Measurements from ENCODE around the gene TEF. TPM values are rescaled to one million over a fixed set of nuclear protein-coding genes. Genes with fewer than 3 reads are reported as not detected.
"Not testable (repeated sequence)": the region's sequence is repeated elsewhere in the genome, so short reads cannot be mapped to it uniquely, and the experiment has no call there.

The TEF gene
- total and polyA plus RNA-seq, 2 donors: 5.0 to 5.4 TPM

GRCh38 chr22:41384128-41384527 lies 2.4 kb downstream of the TEF start:
- Histone ChIP-seq H3K36me3 (ENCODE audit: control insufficient read depth in 2 of 2, insufficient read depth in 2 of 2, low read length in 1 of 2) (peaks cover 0 to 8% of the 10 kb centered on the region in 2 donors), H3K4me3 (ENCODE audit: low read length in 2 of 2) (no peak overlapping the region), H3K27me3 (ENCODE audit: control insufficient read depth in 2 of 2, insufficient read depth in 1 of 2, low read length in 1 of 2) (peaks cover 0 to 2% of the 10 kb centered on the region in 2 donors), H3K27ac (ENCODE audit: low read depth in 1 of 2, low read length in 1 of 2) (no peak overlapping the region), H3K4me1 (ENCODE audit: control insufficient read depth in 2 of 2, insufficient read depth in 2 of 2, low read length in 2 of 2) (peaks cover 8 to 16% of the 10 kb centered on the region in 2 donors), H3K9me3 (ENCODE audit: control insufficient read depth in 2 of 2, insufficient read depth in 1 of 2, low read length in 1 of 2) (no peaks in the 10 kb centered on the region)
- no peak for DNase-seq (ENCODE audit: low read depth in 6 of 9, low spot score in 9 of 9)

DNA sequence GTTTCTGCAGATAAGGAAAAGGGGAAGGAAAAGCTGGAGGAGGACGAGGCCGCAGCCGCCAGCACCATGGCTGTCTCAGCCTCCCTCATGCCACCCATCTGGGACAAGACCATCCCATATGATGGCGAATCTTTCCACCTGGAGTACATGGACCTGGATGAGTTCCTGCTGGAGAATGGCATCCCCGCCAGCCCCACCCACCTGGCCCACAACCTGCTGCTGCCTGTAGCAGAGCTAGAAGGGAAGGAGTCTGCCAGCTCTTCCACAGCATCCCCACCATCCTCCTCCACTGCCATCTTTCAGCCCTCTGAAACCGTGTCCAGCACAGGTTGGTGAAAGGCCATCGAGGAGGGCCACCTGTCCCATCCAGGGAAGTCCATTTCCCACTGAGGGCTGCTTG lies 5.6 kb downstream of the TEF start:
- WGBS: 92% methylated on average over 7 of the region's 7 CpGs
- H3K36me3 ChIP-seq (ENCODE audit: control insufficient read depth in 2 of 2, insufficient read depth in 2 of 2, low read length in 1 of 2): peaks cover 0 to 8% of the 10 kb centered on the region in 2 donors
- H3K4me1 ChIP-seq (ENCODE audit: control insufficient read depth in 2 of 2, insufficient read depth in 2 of 2, low read length in 2 of 2): peaks cover 3 to 8% of the 10 kb centered on the region in 2 donors
- no peaks in the 10 kb centered on the region for H3K27me3 ChIP-seq (ENCODE audit: control insufficient read depth in 2 of 2, insufficient read depth in 1 of 2, low read length in 1 of 2)
- H3K4me3 ChIP-seq (ENCODE audit: low read length in 2 of 2): no peak overlapping the region
- H3K27ac ChIP-seq (ENCODE audit: low read depth in 1 of 2, low read length in 1 of 2): no peak overlapping the region
- DNase-seq (ENCODE audit: low read depth in 6 of 9, low spot score in 9 of 9): no peak
- no peaks in the 10 kb centered on the region for H3K9me3 ChIP-seq (ENCODE audit: control insufficient read depth in 2 of 2, insufficient read depth in 1 of 2, low read length in 1 of 2)

DNA sequence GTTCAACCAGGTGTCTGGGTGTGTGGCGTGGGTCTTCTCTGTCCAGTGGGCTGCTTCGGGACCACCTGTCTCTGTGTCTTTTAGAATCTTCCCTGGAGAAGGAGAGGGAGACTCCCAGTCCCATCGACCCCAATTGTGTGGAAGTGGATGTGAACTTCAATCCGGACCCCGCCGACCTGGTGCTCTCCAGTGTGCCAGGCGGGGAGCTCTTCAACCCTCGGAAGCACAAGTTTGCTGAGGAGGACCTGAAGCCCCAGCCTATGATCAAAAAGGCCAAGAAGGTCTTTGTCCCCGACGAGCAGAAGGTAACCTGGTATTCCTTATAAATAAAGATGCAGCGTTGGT lies 12.2 kb downstream of the TEF start:
- no peaks in the 10 kb centered on the region for H3K27me3 ChIP-seq (ENCODE audit: control insufficient read depth in 2 of 2, insufficient read depth in 1 of 2, low read length in 1 of 2)
- H3K36me3 ChIP-seq (ENCODE audit: control insufficient read depth in 2 of 2, insufficient read depth in 2 of 2, low read length in 1 of 2): peaks cover 14 to 18% of the 10 kb centered on the region in 2 donors
- no peak for DNase-seq (ENCODE audit: low read depth in 6 of 9, low spot score in 9 of 9)
- no peak overlapping the region for H3K4me3 ChIP-seq (ENCODE audit: low read length in 2 of 2)
- H3K9me3 ChIP-seq (ENCODE audit: control insufficient read depth in 2 of 2, insufficient read depth in 1 of 2, low read length in 1 of 2): no peaks in the 10 kb centered on the region
- H3K27ac ChIP-seq (ENCODE audit: low read depth in 1 of 2, low read length in 1 of 2): no peak overlapping the region
- WGBS: 97% methylated on average over 11 of the region's 11 CpGs
- no peaks in the 10 kb centered on the region for H3K4me1 ChIP-seq (ENCODE audit: control insufficient read depth in 2 of 2, insufficient read depth in 2 of 2, low read length in 2 of 2)

DNA sequence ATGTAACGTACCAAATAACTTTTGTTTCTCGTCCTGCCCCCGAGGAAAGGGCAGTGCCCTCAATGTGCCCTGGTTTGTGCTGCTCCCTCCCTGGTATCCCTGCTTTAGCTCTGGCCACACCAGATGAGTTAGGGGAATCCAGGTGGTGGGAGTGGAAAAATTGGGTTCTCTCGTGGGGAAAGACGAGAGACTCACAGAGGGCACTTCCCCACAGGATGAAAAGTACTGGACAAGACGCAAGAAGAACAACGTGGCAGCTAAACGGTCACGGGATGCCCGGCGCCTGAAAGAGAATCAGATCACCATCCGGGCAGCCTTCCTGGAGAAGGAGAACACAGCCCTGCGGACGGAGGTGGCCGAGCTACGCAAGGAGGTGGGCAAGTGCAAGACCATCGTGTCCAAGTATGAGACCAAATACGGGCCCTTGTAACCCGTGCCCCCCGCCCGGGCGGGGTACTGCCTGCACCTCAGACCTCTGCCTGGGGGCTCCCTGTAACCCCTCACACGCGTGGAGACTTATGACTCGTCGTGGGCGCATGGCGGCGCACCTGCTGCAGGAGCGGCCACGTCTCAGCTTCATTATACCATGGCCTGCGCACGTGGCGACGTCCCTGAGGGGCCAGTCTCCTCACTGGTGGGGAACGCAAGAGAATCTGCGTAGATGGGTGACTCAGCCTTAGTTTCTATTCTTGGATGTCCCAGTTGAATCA lies 13.9 kb downstream of the TEF start:
- Histone ChIP-seq H3K36me3 (ENCODE audit: control insufficient read depth in 2 of 2, insufficient read depth in 2 of 2, low read length in 1 of 2) (peaks cover 14 to 18% of the 10 kb centered on the region in 2 donors), H3K4me3 (ENCODE audit: low read length in 2 of 2) (no peak overlapping the region), H3K27me3 (ENCODE audit: control insufficient read depth in 2 of 2, insufficient read depth in 1 of 2, low read length in 1 of 2) (no peaks in the 10 kb centered on the region), H3K27ac (ENCODE audit: low read depth in 1 of 2, low read length in 1 of 2) (no peak overlapping the region), H3K9me3 (ENCODE audit: control insufficient read depth in 2 of 2, insufficient read depth in 1 of 2, low read length in 1 of 2) (no peaks in the 10 kb centered on the region), H3K4me1 (ENCODE audit: control insufficient read depth in 2 of 2, insufficient read depth in 2 of 2, low read length in 2 of 2) (no peaks in the 10 kb centered on the region)
- 98% methylated on average over 37 of the region's 37 CpGs for WGBS
- DNase-seq (ENCODE audit: low read depth in 6 of 9, low spot score in 9 of 9): no peak

- Histone ChIP-seq H3K4me3 (ENCODE audit: low read length in 2 of 2) (no peak overlapping the region), H3K27ac (ENCODE audit: low read depth in 1 of 2, low read length in 1 of 2) (no peak overlapping the region), H3K27me3 (ENCODE audit: control insufficient read depth in 2 of 2, insufficient read depth in 1 of 2, low read length in 1 of 2) (no peaks in the 10 kb centered on the region), H3K36me3 (ENCODE audit: control insufficient read depth in 2 of 2, insufficient read depth in 2 of 2, low read length in 1 of 2) (peaks cover 14 to 18% of the 10 kb centered on the region in 2 donors), H3K4me1 (ENCODE audit: control insufficient read depth in 2 of 2, insufficient read depth in 2 of 2, low read length in 2 of 2) (no peaks in the 10 kb centered on the region), H3K9me3 (ENCODE audit: control insufficient read depth in 2 of 2, insufficient read depth in 1 of 2, low read length in 1 of 2) (no peaks in the 10 kb centered on the region)
- no peak for DNase-seq (ENCODE audit: low read depth in 6 of 9, low spot score in 9 of 9)
- WGBS: 97% methylated on average over 19 of the region's 19 CpGs
Measured at GRCh38 chr22:41397143-41397811, 15.5 kb downstream of the TEF start.

DNA sequence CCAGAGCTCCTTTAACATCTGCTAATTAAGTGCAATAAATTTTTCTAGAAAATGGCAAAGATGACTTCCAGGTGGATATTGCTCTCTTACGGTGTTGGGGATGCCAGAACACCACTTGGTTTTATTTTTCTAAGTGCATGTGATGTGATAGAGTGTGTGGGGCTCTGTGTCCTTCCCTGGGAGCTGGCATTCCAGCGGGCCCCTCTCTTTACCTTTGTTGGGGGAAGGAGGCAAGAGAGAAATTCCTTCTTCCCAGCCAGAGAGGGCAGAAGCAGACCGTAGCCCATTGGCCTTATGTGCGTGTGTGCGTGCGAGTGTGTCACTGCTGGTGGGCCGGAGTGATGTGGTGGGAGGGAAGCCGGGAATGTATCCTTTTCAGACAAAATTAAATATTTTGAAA lies 17.2 kb downstream of the TEF start:
- Histone ChIP-seq H3K27me3 (ENCODE audit: control insufficient read depth in 2 of 2, insufficient read depth in 1 of 2, low read length in 1 of 2) (no peaks in the 10 kb centered on the region), H3K9me3 (ENCODE audit: control insufficient read depth in 2 of 2, insufficient read depth in 1 of 2, low read length in 1 of 2) (no peaks in the 10 kb centered on the region), H3K27ac (ENCODE audit: low read depth in 1 of 2, low read length in 1 of 2) (no peak overlapping the region), H3K36me3 (ENCODE audit: control insufficient read depth in 2 of 2, insufficient read depth in 2 of 2, low read length in 1 of 2) (peaks cover 14 to 18% of the 10 kb centered on the region in 2 donors), H3K4me3 (ENCODE audit: low read length in 2 of 2) (no peak overlapping the region), H3K4me1 (ENCODE audit: control insufficient read depth in 2 of 2, insufficient read depth in 2 of 2, low read length in 2 of 2) (peaks cover 0 to 2% of the 10 kb centered on the region in 2 donors)
- WGBS: 95% methylated on average over 8 of the region's 8 CpGs
- no peak for DNase-seq (ENCODE audit: low read depth in 6 of 9, low spot score in 9 of 9)

DNA sequence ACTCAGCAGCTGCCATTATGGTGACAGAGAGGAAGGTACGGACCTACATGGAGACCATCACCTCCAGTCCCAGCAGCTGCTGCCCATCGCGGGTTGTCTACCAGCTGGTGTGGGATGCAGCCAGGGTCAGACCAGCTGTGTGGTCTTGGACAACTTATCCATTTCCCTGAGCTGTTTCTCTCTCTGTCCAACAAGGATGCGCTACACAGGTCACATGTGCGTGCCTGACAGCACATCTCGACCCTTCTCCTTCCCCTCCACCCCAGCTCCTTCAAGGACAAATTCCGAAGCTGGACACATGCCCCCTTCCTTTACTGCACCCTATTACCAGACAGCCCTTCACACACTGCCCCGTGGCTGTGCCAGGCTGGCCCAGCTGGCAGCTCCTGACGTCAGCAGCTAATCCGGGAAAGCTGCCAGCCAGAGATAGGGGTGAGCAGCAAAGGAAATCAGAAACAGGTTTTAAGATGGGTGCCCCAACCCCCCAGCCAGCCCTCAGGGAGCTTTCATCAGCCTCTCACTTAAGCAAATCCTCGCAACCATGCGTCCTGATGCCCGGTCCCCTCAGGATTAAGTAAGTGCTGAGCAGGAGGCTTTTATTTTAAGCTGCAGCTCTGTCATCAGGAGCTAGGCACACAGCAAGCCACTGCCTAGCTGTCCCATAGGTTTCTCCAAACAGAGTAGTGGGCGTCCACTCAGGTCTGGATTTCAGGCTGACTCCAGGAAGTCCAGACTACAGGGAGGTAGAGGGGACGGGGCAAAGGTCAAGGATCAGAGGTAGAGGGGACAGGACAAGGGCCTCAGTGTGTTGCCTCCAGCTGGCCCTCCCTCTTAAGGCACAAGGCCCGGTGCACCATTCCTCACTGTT lies 20.3 kb downstream of the TEF start:
- 77% methylated on average over 16 of the region's 16 CpGs for WGBS
- Histone ChIP-seq H3K9me3 (ENCODE audit: control insufficient read depth in 2 of 2, insufficient read depth in 1 of 2, low read length in 1 of 2) (no peaks in the 10 kb centered on the region), H3K27me3 (ENCODE audit: control insufficient read depth in 2 of 2, insufficient read depth in 1 of 2, low read length in 1 of 2) (no peaks in the 10 kb centered on the region), H3K4me1 (ENCODE audit: control insufficient read depth in 2 of 2, insufficient read depth in 2 of 2, low read length in 2 of 2) (peaks cover 0 to 10% of the 10 kb centered on the region in 2 donors), H3K27ac (ENCODE audit: low read depth in 1 of 2, low read length in 1 of 2) (no peak overlapping the region), H3K4me3 (ENCODE audit: low read length in 2 of 2) (no peak overlapping the region), H3K36me3 (ENCODE audit: control insufficient read depth in 2 of 2, insufficient read depth in 2 of 2, low read length in 1 of 2) (peaks cover 0 to 2% of the 10 kb centered on the region in 2 donors)
- DNase-seq (ENCODE audit: low read depth in 6 of 9, low spot score in 9 of 9): no peak

DNA sequence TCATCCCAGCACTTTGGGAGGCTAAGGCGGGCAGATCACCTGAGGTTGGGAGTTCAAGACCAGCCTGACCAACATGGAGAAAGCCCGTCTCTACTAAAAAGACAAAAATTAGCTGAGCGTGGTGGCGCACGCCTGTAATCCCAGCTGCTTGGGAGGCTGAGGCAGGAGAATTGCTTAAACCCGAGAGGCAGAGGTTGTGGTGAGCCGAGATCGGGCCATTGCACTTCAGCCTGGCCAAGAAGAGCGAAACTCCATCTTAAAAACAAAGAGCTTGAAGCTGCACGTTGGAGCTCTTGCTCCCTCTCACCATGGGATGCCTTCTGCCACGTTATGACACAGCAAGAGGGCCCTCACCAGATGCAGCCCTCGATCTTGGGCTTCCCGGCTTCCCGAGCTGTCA lies 21.1 kb downstream of the TEF start:
- H3K27me3 ChIP-seq (ENCODE audit: control insufficient read depth in 2 of 2, insufficient read depth in 1 of 2, low read length in 1 of 2); H3K4me3 ChIP-seq (ENCODE audit: low read length in 2 of 2); H3K36me3 ChIP-seq (ENCODE audit: control insufficient read depth in 2 of 2, insufficient read depth in 2 of 2, low read length in 1 of 2); H3K27ac ChIP-seq (ENCODE audit: low read depth in 1 of 2, low read length in 1 of 2); DNase-seq (ENCODE audit: low read depth in 6 of 9, low spot score in 9 of 9); H3K9me3 ChIP-seq (ENCODE audit: control insufficient read depth in 2 of 2, insufficient read depth in 1 of 2, low read length in 1 of 2): not testable (repeated sequence)
- peaks cover 0 to 10% of the 10 kb centered on the region in 2 donors for H3K4me1 ChIP-seq (ENCODE audit: control insufficient read depth in 2 of 2, insufficient read depth in 2 of 2, low read length in 2 of 2)
- 96% methylated on average over 14 of the region's 14 CpGs for whole genome bisulfite sequencing
